K562 (cell line): ENCODE measurements around the gene CAMK1D.

Source experiments
- CBFB ChIP-seq: sonication (generic); formaldehyde crosslinking; IDR thresholded peaks from 2 replicates; pipeline ENCODE4 v1.4.0; 2020; ENCODE audit warnings: mild to moderate bottlenecking, missing genetic modification reagents
- CBX2 ChIP-seq: fragments of 200-600 bp; sonication (generic); IDR thresholded peaks from one replicate; pipeline ENCODE4 v1.6.1; 2012; ENCODE audit warnings: mild to moderate bottlenecking, low read length, inconsistent platforms; ENCODE audit not compliant: insufficient read depth, poor library complexity, severe bottlenecking
- FOS ChIP-seq: IDR thresholded peaks from 3 replicates; pipeline ENCODE4 v1.6.1; 2011; ENCODE audit not compliant: insufficient read length; ENCODE audit errors: extremely low read depth
- HNRNPL ChIP-seq: fragments of 200-400 bp; formaldehyde crosslinking; IDR thresholded peaks from 2 replicates; pipeline ENCODE4 v1.6.1; 2017; ENCODE audit warnings: low read depth, mild to moderate bottlenecking, low read length
- MCM3 ChIP-seq: fragments of 450-650 bp; IDR thresholded peaks from 2 replicates; pipeline ENCODE4 v1.6.1; 2016
- NCOR1 ChIP-seq: fragments of 450-650 bp; IDR thresholded peaks from 2 replicates; pipeline ENCODE4 v1.6.1; 2016; ENCODE audit warnings: mild to moderate bottlenecking, moderate library complexity
- RCOR1 ChIP-seq, 2 experiments: IDR thresholded peaks; 2 replicates each; pipeline ENCODE4 v1.6.1; 2012; ENCODE audit warnings: low read depth in 2 of 2, low read length in 2 of 2, borderline replicate concordance in 1 of 2, improper control_type of control experiment in 1 of 2
- SIN3A ChIP-seq, 2 experiments: fragments of 150-350 bp in 1 of 2; IDR thresholded peaks; 2 replicates each; pipeline ENCODE4 v1.6.1; 2011 to 2016; ENCODE audit warnings: borderline replicate concordance in 2 of 2, low read depth in 2 of 2, low read length in 2 of 2, mild to moderate bottlenecking in 2 of 2, moderate library complexity in 2 of 2; ENCODE audit not compliant: control insufficient read depth in 1 of 2
- ZNF274 ChIP-seq: IDR thresholded peaks from 2 replicates; pipeline ENCODE4 v1.6.1; 2011; ENCODE audit warnings: low read depth, mild to moderate bottlenecking, low read length, moderate library complexity, borderline replicate concordance
- TF ChIP-seq, protein P1 (sequence below), 3 experiments: IDR thresholded peaks in 2 of 3; conservative IDR thresholded peaks in 1 of 3; 2 replicates each; pipeline ENCODE4 v1.5.1; 2011 to 2012; ENCODE audit warnings: low read length in 3 of 3, mild to moderate bottlenecking in 3 of 3, control low read depth in 2 of 3, improper control_type of control experiment in 1 of 3, inconsistent platforms in 1 of 3, low read depth in 1 of 3, mixed read lengths in 1 of 3, moderate library complexity in 1 of 3; ENCODE audit not compliant: insufficient read depth in 2 of 3
- TF ChIP-seq, protein P2 (sequence below): fragments of 250-450 bp; sonication (Bioruptor Pico); IDR thresholded peaks from 2 replicates; pipeline ENCODE4 v1.5.0; 2021; ENCODE audit warnings: mild to moderate bottlenecking, borderline replicate concordance
- TF ChIP-seq, protein P3 (sequence below): fragments of 450-650 bp; formaldehyde crosslinking; IDR thresholded peaks from 2 replicates; pipeline ENCODE4 v1.4.0; 2020; ENCODE audit warnings: mild to moderate bottlenecking, moderate library complexity
- TF ChIP-seq, protein P4 (sequence below), 2 experiments: fragments of 450-650 bp; formaldehyde crosslinking in 1 of 2; IDR thresholded peaks; 2 replicates each; pipeline versions ENCODE4 v1.4.0 to v1.6.1; 2014 to 2020; ENCODE audit warnings: mild to moderate bottlenecking in 2 of 2, borderline replicate concordance in 1 of 2, low read depth in 1 of 2

DNA sequence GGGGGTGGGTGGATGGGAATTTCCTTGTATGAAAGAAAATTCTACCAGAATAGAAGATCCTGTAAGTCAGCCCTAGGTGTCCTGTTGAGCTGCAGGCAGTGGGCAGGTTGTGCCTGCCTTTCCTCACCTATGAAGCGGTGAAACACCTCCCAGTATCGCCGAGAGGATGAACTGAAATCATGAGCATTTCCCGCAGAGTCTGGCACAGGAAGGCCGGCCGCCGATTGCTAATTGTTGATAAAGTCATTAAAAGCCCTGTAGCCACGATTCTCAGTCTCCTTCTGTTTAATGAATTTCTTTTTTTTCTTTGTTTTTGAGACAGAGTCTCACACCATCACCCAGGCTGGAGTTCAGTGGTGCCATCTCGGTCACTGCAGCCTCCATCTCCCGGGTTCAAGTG lies 142.1 kb downstream of the CAMK1D start:
- TF ChIP-seq, protein P1, sequence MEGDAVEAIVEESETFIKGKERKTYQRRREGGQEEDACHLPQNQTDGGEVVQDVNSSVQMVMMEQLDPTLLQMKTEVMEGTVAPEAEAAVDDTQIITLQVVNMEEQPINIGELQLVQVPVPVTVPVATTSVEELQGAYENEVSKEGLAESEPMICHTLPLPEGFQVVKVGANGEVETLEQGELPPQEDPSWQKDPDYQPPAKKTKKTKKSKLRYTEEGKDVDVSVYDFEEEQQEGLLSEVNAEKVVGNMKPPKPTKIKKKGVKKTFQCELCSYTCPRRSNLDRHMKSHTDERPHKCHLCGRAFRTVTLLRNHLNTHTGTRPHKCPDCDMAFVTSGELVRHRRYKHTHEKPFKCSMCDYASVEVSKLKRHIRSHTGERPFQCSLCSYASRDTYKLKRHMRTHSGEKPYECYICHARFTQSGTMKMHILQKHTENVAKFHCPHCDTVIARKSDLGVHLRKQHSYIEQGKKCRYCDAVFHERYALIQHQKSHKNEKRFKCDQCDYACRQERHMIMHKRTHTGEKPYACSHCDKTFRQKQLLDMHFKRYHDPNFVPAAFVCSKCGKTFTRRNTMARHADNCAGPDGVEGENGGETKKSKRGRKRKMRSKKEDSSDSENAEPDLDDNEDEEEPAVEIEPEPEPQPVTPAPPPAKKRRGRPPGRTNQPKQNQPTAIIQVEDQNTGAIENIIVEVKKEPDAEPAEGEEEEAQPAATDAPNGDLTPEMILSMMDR (IDR thresholded peaks at IDR 0.05 in 2 of 3, conservative IDR thresholded peaks at IDR 0.05 in 1 of 3; ENCODE audit: insufficient read depth in 2 of 3, low read depth in 1 of 3, low read length in 3 of 3): no peak
- TF ChIP-seq, protein P2, sequence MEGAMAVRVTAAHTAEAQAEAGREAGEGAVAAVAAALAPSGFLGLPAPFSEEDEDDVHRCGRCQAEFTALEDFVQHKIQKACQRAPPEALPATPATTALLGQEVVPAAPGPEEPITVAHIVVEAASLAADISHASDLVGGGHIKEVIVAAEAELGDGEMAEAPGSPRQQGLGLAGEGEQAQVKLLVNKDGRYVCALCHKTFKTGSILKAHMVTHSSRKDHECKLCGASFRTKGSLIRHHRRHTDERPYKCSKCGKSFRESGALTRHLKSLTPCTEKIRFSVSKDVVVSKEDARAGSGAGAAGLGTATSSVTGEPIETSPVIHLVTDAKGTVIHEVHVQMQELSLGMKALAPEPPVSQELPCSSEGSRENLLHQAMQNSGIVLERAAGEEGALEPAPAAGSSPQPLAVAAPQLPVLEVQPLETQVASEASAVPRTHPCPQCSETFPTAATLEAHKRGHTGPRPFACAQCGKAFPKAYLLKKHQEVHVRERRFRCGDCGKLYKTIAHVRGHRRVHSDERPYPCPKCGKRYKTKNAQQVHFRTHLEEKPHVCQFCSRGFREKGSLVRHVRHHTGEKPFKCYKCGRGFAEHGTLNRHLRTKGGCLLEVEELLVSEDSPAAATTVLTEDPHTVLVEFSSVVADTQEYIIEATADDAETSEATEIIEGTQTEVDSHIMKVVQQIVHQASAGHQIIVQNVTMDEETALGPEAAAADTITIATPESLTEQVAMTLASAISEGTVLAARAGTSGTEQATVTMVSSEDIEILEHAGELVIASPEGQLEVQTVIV (CRISPR knock-in tag): no peak
- TF ChIP-seq CBFB (no peak), NCOR1 (no peak), SIN3A (IDR thresholded peaks at IDR 0.05; ENCODE audit: borderline replicate concordance in 2 of 2, control insufficient read depth in 1 of 2, low read depth in 2 of 2, low read length in 2 of 2) (no peak), RCOR1 (IDR thresholded peaks at IDR 0.05; ENCODE audit: borderline replicate concordance in 1 of 2, low read depth in 2 of 2, low read length in 2 of 2) (no peak), MCM3 (no peak), ZNF274 (no peak), CBX2 (no peak), HNRNPL (no peak), FOS (no peak)
- TF ChIP-seq, protein P3, sequence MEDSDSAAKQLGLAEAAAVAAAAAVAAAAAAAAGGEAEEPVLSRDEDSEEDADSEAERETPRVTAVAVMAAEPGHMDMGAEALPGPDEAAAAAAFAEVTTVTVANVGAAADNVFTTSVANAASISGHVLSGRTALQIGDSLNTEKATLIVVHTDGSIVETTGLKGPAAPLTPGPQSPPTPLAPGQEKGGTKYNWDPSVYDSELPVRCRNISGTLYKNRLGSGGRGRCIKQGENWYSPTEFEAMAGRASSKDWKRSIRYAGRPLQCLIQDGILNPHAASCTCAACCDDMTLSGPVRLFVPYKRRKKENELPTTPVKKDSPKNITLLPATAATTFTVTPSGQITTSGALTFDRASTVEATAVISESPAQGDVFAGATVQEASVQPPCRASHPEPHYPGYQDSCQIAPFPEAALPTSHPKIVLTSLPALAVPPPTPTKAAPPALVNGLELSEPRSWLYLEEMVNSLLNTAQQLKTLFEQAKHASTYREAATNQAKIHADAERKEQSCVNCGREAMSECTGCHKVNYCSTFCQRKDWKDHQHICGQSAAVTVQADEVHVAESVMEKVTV (CRISPR knock-in tag): no peak
- TF ChIP-seq, protein P4, sequence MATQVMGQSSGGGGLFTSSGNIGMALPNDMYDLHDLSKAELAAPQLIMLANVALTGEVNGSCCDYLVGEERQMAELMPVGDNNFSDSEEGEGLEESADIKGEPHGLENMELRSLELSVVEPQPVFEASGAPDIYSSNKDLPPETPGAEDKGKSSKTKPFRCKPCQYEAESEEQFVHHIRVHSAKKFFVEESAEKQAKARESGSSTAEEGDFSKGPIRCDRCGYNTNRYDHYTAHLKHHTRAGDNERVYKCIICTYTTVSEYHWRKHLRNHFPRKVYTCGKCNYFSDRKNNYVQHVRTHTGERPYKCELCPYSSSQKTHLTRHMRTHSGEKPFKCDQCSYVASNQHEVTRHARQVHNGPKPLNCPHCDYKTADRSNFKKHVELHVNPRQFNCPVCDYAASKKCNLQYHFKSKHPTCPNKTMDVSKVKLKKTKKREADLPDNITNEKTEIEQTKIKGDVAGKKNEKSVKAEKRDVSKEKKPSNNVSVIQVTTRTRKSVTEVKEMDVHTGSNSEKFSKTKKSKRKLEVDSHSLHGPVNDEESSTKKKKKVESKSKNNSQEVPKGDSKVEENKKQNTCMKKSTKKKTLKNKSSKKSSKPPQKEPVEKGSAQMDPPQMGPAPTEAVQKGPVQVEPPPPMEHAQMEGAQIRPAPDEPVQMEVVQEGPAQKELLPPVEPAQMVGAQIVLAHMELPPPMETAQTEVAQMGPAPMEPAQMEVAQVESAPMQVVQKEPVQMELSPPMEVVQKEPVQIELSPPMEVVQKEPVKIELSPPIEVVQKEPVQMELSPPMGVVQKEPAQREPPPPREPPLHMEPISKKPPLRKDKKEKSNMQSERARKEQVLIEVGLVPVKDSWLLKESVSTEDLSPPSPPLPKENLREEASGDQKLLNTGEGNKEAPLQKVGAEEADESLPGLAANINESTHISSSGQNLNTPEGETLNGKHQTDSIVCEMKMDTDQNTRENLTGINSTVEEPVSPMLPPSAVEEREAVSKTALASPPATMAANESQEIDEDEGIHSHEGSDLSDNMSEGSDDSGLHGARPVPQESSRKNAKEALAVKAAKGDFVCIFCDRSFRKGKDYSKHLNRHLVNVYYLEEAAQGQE (IDR thresholded peaks at IDR 0.05; ENCODE audit: borderline replicate concordance): no peak
- TF ChIP-seq, protein P4 (CRISPR knock-in tag; IDR thresholded peaks at IDR 0.05; ENCODE audit: low read depth): no peak
